Upper lobe of left lung (tissue), 4 donors: ENCODE measurements around the gene NDUFV3.

Source experiments
- POLR2A ChIP-seq, 4 donors: fragments of 450-650 bp; IDR thresholded peaks; one replicate each; pipeline ENCODE4 v1.5.1; 2016 to 2017; ENCODE audit warnings: antibody characterized with exemption in 4 of 4, mild to moderate bottlenecking in 2 of 4
- POLR2AphosphoS5 ChIP-seq, 2 donors: sonication (generic); formaldehyde crosslinking; IDR thresholded peaks; one replicate each; pipeline ENCODE4 v1.5.1; 2017; ENCODE audit warnings: antibody characterized with exemption in 2 of 2

- no peak for TF ChIP-seq POLR2AphosphoS5 (IDR thresholded peaks at IDR 0.05)
- TF ChIP-seq POLR2A (IDR thresholded peaks at IDR 0.05), result no peak
Observed at GRCh38 chr21:42959728-42960127, 66.6 kb downstream of the NDUFV3 start.
